Lower leg skin (tissue), 4 donors: ENCODE results near the gene WSCD1. TPM values are rescaled to one million over a fixed set of nuclear protein-coding genes. Genes with fewer than 3 reads are reported as not detected.

Experiments
- DNase-seq, 2 donors: peaks; one replicate each; pipeline ENCODE4 v3.0.0-alpha.2; 2019; ENCODE audit warnings: low spot score in 2 of 2
- H3K4me3 ChIP-seq: fragments of 200-600 bp; sonication (generic); 2 replicates; pipeline ENCODE4 v1.5.1; 2017; ENCODE audit warnings: mild to moderate bottlenecking, low read depth; ENCODE audit not compliant: poor library complexity, severe bottlenecking
- CTCF ChIP-seq, 3 donors: fragments of 450-650 bp; IDR thresholded peaks; one replicate each; pipeline ENCODE4 v1.5.1; 2016; ENCODE audit warnings: antibody characterized with exemption in 3 of 3, mild to moderate bottlenecking in 3 of 3, moderate library complexity in 2 of 3
- POLR2A ChIP-seq, 2 donors: fragments of 450-650 bp; IDR thresholded peaks; one replicate each; pipeline ENCODE4 v1.6.1; 2016 to 2017; ENCODE audit warnings: antibody characterized with exemption in 2 of 2, mild to moderate bottlenecking in 1 of 2, moderate library complexity in 1 of 2
- WGBS, 2 donors: methylation state at CpG; one replicate each; pipeline ENCODE4 v1.1.5; 2018; 5-methylcytosine and 5-hydroxymethylcytosine counted together
- intact Hi-C: fragments of 100-400 bp; cut with DNase I; formaldehyde crosslinking; loops from one replicate; pipeline ENCODE4 v1.15.0; 2023; ENCODE audit warnings: low total_unique reads
- total RNA-seq, 4 donors: library from RNA; depleted of rRNA; stranded (reverse); fragments of >200 nt; gene quantifications; one replicate each; pipeline ENCODE4 v1.1.0, GENCODE V29; 2016

Gene WSCD1
- total RNA-seq, 4 donors from 2014 or later: 2.5 to 5.3 (median 2.9) TPM

DNA sequence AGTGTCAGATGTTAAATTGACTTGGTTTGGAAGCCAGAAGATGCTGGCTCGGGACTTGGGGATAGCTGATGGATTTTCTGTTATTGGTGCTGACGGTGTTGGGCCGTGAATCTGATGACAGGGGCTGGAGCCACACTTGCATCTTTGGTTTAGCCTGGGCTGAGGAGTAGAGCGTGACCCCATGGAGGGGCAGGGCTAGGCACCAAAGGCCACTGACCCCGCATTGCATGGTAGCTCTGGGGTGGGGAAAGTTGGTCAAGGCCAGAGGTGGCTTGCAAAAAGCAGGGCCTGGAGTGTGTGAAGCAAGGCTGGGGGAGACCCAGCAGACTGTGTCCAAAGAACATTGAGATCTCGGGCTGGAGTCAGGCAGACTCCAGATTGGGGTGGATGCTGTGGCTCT is 25.3 kb downstream of the WSCD1 start:
- no peak overlapping the region for H3K4me3 ChIP-seq
- intact Hi-C loops: no loop called here
- TF ChIP-seq CTCF (IDR thresholded peaks at IDR 0.05) (no peak), POLR2A (IDR thresholded peaks at IDR 0.05) (no peak)
- 72 to 76% methylated on average over 6 of the region's 6 CpGs for WGBS, 2 donors
- no peak for DNase-seq

- H3K4me3 ChIP-seq: no peak overlapping the region
- TF ChIP-seq POLR2A (IDR thresholded peaks at IDR 0.05) (no peak), CTCF (IDR thresholded peaks at IDR 0.05) (no peak)
- DNase-seq: no peak
- WGBS, 2 donors: 85 to 90% methylated on average over 13 of the region's 13 CpGs
- intact Hi-C loops: no loop called here
These were observed 26.2 kb downstream of the WSCD1 start for GRCh38 chr17:6096201-6097004.

DNA sequence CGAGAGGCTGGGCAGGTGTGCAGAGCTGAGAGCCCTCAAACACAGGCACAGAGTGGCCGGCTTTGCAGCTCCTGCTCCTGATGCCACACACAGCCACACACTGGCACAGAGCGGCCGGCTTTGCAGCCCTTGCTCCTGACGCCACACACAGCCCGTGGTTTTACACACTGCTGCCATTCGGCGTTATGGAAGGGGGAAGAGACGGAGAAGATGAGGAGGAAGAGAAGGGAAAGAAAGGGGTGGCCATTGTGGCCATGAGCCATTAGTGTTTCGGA is 26.8 kb downstream of the WSCD1 start:
- TF ChIP-seq CTCF (IDR thresholded peaks at IDR 0.05): no peak
- TF ChIP-seq POLR2A (IDR thresholded peaks at IDR 0.05): no peak
- no peak for DNase-seq
- 84 to 88% methylated on average over 10 of the region's 10 CpGs for WGBS, 2 donors
- no peak overlapping the region for H3K4me3 ChIP-seq
- intact Hi-C loops: no loop called here

DNA sequence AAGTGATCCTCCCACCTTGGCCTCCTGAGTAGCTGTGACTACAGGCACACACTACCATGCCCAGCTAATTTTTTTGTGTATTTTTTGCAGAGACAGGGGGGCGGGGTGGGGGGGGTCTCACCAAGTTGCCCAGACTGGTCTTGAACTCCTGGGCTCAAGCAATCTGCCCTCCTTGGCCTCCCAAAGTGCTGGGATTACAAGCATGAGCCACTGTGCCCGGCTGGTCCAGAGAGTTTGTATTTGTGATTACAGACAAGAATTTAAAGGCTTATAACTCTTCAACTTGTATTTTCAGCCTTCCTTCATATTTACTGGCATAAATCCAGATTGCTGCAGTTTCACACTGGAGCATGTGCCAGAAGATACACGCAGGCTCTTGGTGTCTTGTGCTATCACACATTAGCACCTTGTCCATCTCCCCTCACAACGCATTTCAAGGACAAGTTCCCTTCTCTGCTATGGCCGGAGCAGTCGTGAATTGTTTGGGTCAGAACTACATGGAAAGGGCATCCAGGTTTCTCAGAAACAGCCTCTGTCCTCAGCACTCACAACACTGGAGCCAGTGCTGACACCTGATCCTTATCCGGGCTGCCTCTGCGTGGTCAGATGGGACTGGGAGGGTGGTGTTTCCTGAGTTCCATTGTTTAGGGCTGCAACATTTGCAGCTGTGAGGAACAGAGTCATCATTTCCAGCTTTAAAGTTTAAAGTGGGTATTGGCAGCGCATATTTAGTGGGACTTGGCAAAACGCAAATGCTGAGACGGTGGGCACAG is 28.1 kb downstream of the WSCD1 start:
- intact Hi-C loops: no loop called here
- no peak for TF ChIP-seq POLR2A (IDR thresholded peaks at IDR 0.05)
- TF ChIP-seq CTCF (IDR thresholded peaks at IDR 0.05): no peak
- DNase-seq: peak in 1 of 2 donors; percentile 81
- WGBS, 2 donors: 44 to 47% methylated on average over 11 of the region's 11 CpGs
- no peak overlapping the region for H3K4me3 ChIP-seq

- 57 to 58% methylated on average over 1 of the region's 1 CpG for WGBS, 2 donors
- TF ChIP-seq POLR2A (IDR thresholded peaks at IDR 0.05) (no peak), CTCF (IDR thresholded peaks at IDR 0.05) (no peak)
- peak in 1 of 2 donors; percentile 75 for DNase-seq
- H3K4me3 ChIP-seq: no peak overlapping the region
- intact Hi-C loops: no loop called here
These were observed 28.6 kb downstream of the WSCD1 start for GRCh38 chr17:6098823-6099180.
